ENCODE measurements around the gene SP4. TPM values are rescaled to one million over a fixed set of nuclear protein-coding genes. Genes with fewer than 3 reads are reported as not detected.

Gene SP4
- total RNA-seq, 5 donors from 2014 or later (not counting 1 experiment from before 2014, with no cell fraction given), result 29.8 to 48.2 (median 35.4) TPM

DNA sequence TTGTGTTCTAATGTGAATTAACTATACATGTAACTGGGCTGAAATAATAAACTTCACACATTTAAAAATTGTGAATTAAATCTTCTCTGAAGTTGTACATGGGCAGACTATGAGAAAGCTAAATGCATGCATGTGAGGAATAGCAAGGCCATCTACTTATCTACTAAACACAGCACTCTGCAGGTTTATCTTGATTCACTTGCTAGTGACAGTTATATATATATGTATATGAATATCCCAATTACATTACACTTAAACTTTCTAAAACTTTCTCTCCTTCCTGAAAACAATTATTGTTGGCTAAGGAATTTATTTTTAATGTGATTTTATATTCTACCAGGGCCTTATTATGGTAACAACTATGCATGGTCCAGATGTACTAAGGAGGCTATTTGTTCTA lies 5.1 kb upstream of the SP4 start:
- H3K27ac Mint-ChIP-seq, result no peak overlapping the region
- no peak overlapping the region for H3K4me3 Mint-ChIP-seq
- H3K9me3 Mint-ChIP-seq, result no peaks in the 10 kb centered on the region
- peaks cover 6 to 11% (median 9%) of the 10 kb centered on the region in 3 donors for H3K4me1 Mint-ChIP-seq
- H3K27me3 Mint-ChIP-seq, result no peaks in the 10 kb centered on the region
- ChIA-PET POLR2A (no interaction called here), CTCF (interaction anchor here in 1 of 2 donors (0.6 to 0.8 kb wide), 2 partner anchors 84 to 163 kb away, joined by 3 to 4 read pairs; no protein-coding TSS in a partner anchor)
- Histone ChIP-seq H3K27me3 (replicated peaks in 1 of 2; ENCODE audit: control insufficient read depth in 2 of 2, extremely low read depth in 1 of 2, insufficient read depth in 2 of 2, low read length in 1 of 2) (no peaks in the 10 kb centered on the region), H3K27ac (ENCODE audit: low read length) (no peak overlapping the region), H3K4me3 (ENCODE audit: control insufficient read depth in 1 of 2, extremely low read depth in 1 of 2, low read length in 1 of 2) (no peak overlapping the region), H3K4me1 (ENCODE audit: control insufficient read depth in 1 of 2, extremely low read depth in 1 of 2, insufficient read depth in 2 of 2, low read length in 2 of 2) (peaks cover 7 to 10% of the 10 kb centered on the region in 2 experiments), H3K36me3 (ENCODE audit: control insufficient read depth in 2 of 2, extremely low read depth in 1 of 2, insufficient read depth in 1 of 2, low read length in 1 of 2) (no peaks in the 10 kb centered on the region), H3K9me3 (no peaks in the 10 kb centered on the region)
- no peak for ATAC-seq (replicated peaks in 1 of 4)
- no peaks in the 10 kb centered on the region for H3K36me3 Mint-ChIP-seq
- no peak for DNase-seq

DNA sequence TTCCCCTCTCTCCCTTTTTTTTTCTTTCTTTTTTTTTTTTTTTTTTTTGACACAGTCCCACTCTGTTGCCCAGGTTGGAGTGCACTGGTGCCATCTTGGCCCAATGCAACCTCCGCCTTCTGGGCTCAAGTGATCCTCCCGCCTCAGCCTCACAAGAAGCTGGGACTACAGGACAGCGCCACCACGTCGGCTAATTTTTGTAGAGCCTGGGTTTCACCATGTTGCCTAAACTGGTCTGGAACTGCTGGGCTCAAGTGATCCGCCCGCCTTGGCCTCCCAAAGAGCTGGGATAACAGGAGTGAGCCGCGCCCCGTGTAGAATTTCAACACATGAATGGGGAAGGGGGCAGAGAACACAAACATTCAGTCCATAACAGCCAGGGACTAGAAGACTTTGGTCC lies 2.6 kb upstream of the SP4 start:
- H3K4me3 ChIP-seq (ENCODE audit: control insufficient read depth in 1 of 2, extremely low read depth in 1 of 2, low read length in 1 of 2), result no peak overlapping the region
- Mint-ChIP-seq H3K4me3 (no peak overlapping the region), H3K36me3 (peaks cover 15% of the 10 kb centered on the region), H3K27ac (no peak overlapping the region), H3K9me3 (no peaks in the 10 kb centered on the region), H3K4me1 (peaks cover 27 to 29% (median 29%) of the 10 kb centered on the region in 3 donors), H3K27me3 (no peaks in the 10 kb centered on the region)
- H3K36me3 ChIP-seq (ENCODE audit: control insufficient read depth in 2 of 2, extremely low read depth in 1 of 2, insufficient read depth in 1 of 2, low read length in 1 of 2), result peaks cover 0 to 11% of the 10 kb centered on the region in 2 donors
- H3K4me1 ChIP-seq (ENCODE audit: control insufficient read depth in 1 of 2, extremely low read depth in 1 of 2, insufficient read depth in 2 of 2, low read length in 2 of 2), result peaks cover 23 to 28% of the 10 kb centered on the region in 2 experiments
- WGBS (ENCODE audit: insufficient coverage), result 100% methylated on average over 5 of the region's 10 CpGs
- ChIA-PET CTCF (interaction anchor here in 1 of 2 donors (1.0 kb wide), 1 partner anchor 13 kb away, joined by 3 read pairs; no protein-coding TSS in a partner anchor), POLR2A (interaction anchor here in 1 of 2 donors (0.7 kb wide), 1 partner anchor 87 kb away, joined by 7 read pairs; no protein-coding TSS in a partner anchor)
- DNase-seq, result no peak
- ATAC-seq (replicated peaks in 1 of 4), result no peak
- H3K27me3 ChIP-seq (replicated peaks in 1 of 2; ENCODE audit: control insufficient read depth in 2 of 2, extremely low read depth in 1 of 2, insufficient read depth in 2 of 2, low read length in 1 of 2), result no peaks in the 10 kb centered on the region
- H3K27ac ChIP-seq (ENCODE audit: low read length), result no peak overlapping the region
- no peaks in the 10 kb centered on the region for H3K9me3 ChIP-seq

DNA sequence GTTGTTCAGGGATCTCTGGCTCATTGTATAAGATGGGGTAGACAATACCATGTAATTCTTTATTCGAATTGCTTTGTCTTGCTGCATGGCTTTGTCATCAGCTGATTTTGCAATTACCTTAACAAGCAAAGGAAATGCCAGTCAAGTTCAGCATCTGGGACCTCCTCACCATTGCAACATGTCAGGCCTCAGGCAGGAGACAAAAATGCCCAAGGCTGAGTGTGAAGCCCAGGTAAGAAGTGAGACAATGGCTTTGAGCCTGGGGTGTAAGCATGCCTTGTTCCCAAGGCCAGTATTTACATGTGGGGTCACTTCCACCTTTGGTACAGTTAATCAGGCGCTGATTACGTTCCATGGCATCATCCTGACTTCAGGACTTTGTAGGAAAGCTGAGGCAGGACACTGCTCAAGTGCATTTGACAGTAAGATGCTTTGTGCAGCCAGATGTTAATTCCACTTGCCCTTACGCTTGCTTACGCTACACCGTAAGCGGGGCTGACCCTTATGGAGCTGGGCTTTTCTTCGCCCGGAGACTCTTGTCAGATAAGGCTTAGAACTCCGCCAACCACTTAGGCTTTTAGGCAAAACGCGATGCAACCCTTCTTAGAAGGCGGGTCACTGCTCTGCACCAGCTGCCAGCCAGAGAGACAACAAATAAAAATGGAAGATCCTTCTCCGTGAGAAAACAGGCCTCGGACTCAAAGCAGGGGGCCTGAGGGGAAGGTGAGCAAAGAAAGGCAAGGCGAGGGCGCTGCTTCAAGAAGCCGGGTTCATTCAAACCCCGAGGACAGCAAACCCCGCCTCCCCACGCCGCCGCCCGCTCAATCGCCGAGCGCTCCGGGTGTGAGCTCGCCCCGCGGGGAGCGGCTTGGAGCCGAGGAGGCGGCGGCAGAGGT lies 1.3 kb upstream of the SP4 start:
- Mint-ChIP-seq H3K36me3 (peaks cover 19% of the 10 kb centered on the region), H3K9me3 (no peaks in the 10 kb centered on the region)

DNA sequence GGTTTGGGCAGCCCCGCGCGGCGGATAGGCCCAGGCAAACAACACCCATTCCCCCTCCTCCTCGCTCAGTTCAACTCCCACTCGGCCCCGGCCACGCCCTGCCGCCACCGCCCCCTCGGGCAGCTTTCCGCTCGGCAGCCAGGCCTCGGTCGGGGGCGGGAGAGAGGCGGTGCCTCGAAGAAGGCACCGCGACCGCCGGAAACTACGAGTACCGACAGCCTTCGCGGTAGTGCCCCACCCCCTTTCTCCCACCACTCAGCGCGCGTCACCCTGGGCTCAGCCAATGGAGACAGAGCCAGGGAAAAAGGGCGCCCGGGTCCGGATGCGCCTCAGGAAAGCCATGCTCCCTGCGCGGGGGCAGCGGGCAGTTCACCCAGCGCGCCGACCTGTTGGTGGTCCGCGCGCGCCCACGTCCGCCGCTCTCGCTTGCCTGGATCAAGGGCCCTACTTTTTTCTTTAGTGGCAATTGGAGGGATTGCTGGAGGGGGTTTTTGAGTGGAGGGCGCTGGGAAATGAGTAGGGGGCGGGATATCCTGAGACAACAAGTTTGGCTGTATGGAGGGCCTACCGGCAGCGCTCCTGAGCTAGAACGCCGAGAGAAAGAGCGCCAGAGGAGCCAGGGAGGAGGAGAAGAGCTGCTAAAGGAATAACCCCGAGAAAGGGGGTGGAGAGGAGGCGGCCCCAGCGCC lies 557 bp upstream of the SP4 start:
- Mint-ChIP-seq H3K9me3 (no peaks in the 10 kb centered on the region), H3K27me3 (no peaks in the 10 kb centered on the region), H3K36me3 (peaks cover 21% of the 10 kb centered on the region), H3K27ac (peak overlapping the region; percentile 99), H3K4me3 (peak overlapping the region; percentile 97 to 100 (median 99)), H3K4me1 (peaks cover 45 to 49% (median 49%) of the 10 kb centered on the region in 3 donors)
- Histone ChIP-seq H3K9me3 (no peaks in the 10 kb centered on the region), H3K4me3 (ENCODE audit: control insufficient read depth in 1 of 2, extremely low read depth in 1 of 2, low read length in 1 of 2) (peak overlapping the region; percentile 80 to 89), H3K27ac (ENCODE audit: low read length) (peak overlapping the region; percentile 90), H3K36me3 (ENCODE audit: control insufficient read depth in 2 of 2, extremely low read depth in 1 of 2, insufficient read depth in 1 of 2, low read length in 1 of 2) (peaks cover 0 to 12% of the 10 kb centered on the region in 2 donors), H3K27me3 (replicated peaks in 1 of 2; ENCODE audit: control insufficient read depth in 2 of 2, extremely low read depth in 1 of 2, insufficient read depth in 2 of 2, low read length in 1 of 2) (no peaks in the 10 kb centered on the region), H3K4me1 (ENCODE audit: control insufficient read depth in 1 of 2, extremely low read depth in 1 of 2, insufficient read depth in 2 of 2, low read length in 2 of 2) (peaks cover 33 to 40% of the 10 kb centered on the region in 2 experiments)
- POLR2A ChIA-PET, result interaction anchor here (0.6 to 1.9 kb wide), 13 partner anchors 15 to 1935 kb away, joined by 3 to 11 read pairs (median 4); partner anchors contain the start of gene KLHL7 (in 1 of the 2)
- CTCF ChIA-PET, result interaction anchor here (0.6 to 1.2 kb wide), 10 partner anchors 15 to 173 kb away, joined by 3 to 6 read pairs (median 3); no protein-coding TSS in a partner anchor
- under 1% methylated on average over 54 of the region's 57 CpGs for WGBS (ENCODE audit: insufficient coverage)
- ATAC-seq (replicated peaks in 1 of 4) (peak; percentile 75 to 79 (median 76)), DNase-seq (peak; percentile 97 to 100 (median 100))

More for the DNA sequence above, 1.3 kb upstream of the SP4 start:
- ATAC-seq (replicated peaks in 1 of 4), result no peak
- Mint-ChIP-seq H3K27me3 (no peaks in the 10 kb centered on the region), H3K4me3 (peak overlapping the region; percentile 84 to 100 (median 99)), H3K27ac (peak overlapping the region; percentile 88 to 91), H3K4me1 (peaks cover 39 to 42% (median 41%) of the 10 kb centered on the region in 3 donors)
- peaks cover 33 to 34% of the 10 kb centered on the region in 2 experiments for H3K4me1 ChIP-seq (ENCODE audit: control insufficient read depth in 1 of 2, extremely low read depth in 1 of 2, insufficient read depth in 2 of 2, low read length in 2 of 2)
- ChIA-PET POLR2A (interaction anchor here (0.6 to 1.9 kb wide), 11 partner anchors 14 to 1936 kb away, joined by 3 to 11 read pairs (median 4); partner anchors contain the start of gene KLHL7 (in 1 of the 2)), CTCF (interaction anchor here (0.6 to 1.2 kb wide), 8 partner anchors 14 to 172 kb away, joined by 3 to 6 read pairs (median 4); no protein-coding TSS in a partner anchor)
- no peaks in the 10 kb centered on the region for H3K9me3 ChIP-seq
- DNase-seq, result no peak
- WGBS (ENCODE audit: insufficient coverage), result 20% methylated on average over 28 of the region's 35 CpGs
- peak overlapping the region; percentile 65 for H3K27ac ChIP-seq (ENCODE audit: low read length)
- H3K36me3 ChIP-seq (ENCODE audit: control insufficient read depth in 2 of 2, extremely low read depth in 1 of 2, insufficient read depth in 1 of 2, low read length in 1 of 2), result peaks cover 0 to 12% of the 10 kb centered on the region in 2 donors
- no peaks in the 10 kb centered on the region for H3K27me3 ChIP-seq (replicated peaks in 1 of 2; ENCODE audit: control insufficient read depth in 2 of 2, extremely low read depth in 1 of 2, insufficient read depth in 2 of 2, low read length in 1 of 2)
- peak overlapping the region; percentile 62 to 64 for H3K4me3 ChIP-seq (ENCODE audit: control insufficient read depth in 1 of 2, extremely low read depth in 1 of 2, low read length in 1 of 2)

DNA sequence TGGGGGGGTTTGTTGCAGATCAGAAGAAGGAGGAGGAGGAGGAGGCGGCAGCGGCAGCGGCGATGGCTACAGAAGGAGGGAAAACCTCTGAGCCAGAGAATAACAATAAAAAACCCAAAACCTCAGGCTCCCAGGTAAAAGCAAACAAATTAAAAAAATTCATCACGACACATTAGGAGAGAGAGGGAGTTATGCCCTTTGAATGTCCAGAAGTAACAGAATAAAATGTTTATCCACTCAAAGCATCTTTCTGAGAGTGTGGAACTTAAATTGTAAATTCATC lies 717 bp downstream of the SP4 start:
- H3K27ac Mint-ChIP-seq, result peak overlapping the region; percentile 93 to 97

DNA sequence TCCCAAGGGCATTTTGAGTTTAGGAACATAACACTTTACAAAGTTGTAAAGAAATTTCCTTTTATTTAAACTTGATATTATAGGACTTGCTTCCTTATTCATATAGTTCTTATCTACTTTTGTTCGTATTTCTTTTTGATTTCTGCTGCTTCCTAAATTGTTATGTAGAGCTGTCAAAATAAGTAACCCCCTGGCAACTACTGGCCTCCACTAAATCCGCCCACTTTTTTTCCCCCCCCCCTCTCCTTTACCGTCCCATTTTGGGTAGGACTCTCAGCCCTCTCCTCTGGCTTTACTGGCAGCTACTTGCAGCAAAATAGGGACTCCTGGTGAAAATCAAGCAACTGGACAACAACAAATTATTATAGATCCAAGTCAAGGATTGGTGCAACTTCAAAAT lies 1.1 kb downstream of the SP4 start:
- WGBS (ENCODE audit: insufficient coverage), result 71% methylated on average over 2 of the region's 3 CpGs
- CTCF ChIA-PET, result no interaction called here
- DNase-seq, result no peak

More for the DNA sequence above, 717 bp downstream of the SP4 start:
- H3K36me3 Mint-ChIP-seq, result peaks cover 21% of the 10 kb centered on the region
- ATAC-seq (replicated peaks in 1 of 4), result no peak
- Histone ChIP-seq H3K27me3 (replicated peaks in 1 of 2; ENCODE audit: control insufficient read depth in 2 of 2, extremely low read depth in 1 of 2, insufficient read depth in 2 of 2, low read length in 1 of 2) (no peaks in the 10 kb centered on the region), H3K27ac (ENCODE audit: low read length) (peak overlapping the region; percentile 97), H3K4me1 (ENCODE audit: control insufficient read depth in 1 of 2, extremely low read depth in 1 of 2, insufficient read depth in 2 of 2, low read length in 2 of 2) (peaks cover 39 to 48% of the 10 kb centered on the region in 2 experiments), H3K9me3 (no peaks in the 10 kb centered on the region), H3K4me3 (ENCODE audit: control insufficient read depth in 1 of 2, extremely low read depth in 1 of 2, low read length in 1 of 2) (peak overlapping the region; percentile 72 to 89), H3K36me3 (ENCODE audit: control insufficient read depth in 2 of 2, extremely low read depth in 1 of 2, insufficient read depth in 1 of 2, low read length in 1 of 2) (peaks cover 4 to 12% of the 10 kb centered on the region in 2 donors)
- no CpG with 5 or more reads among the region's 5 CpGs for WGBS (ENCODE audit: insufficient coverage)
- no peaks in the 10 kb centered on the region for H3K27me3 Mint-ChIP-seq
- H3K4me3 Mint-ChIP-seq, result peak overlapping the region; percentile 97 to 100 (median 99)
- H3K9me3 Mint-ChIP-seq, result no peaks in the 10 kb centered on the region
- no peak for DNase-seq
- ChIA-PET POLR2A (no interaction called here), CTCF (no interaction called here)
- peaks cover 58 to 62% (median 62%) of the 10 kb centered on the region in 3 donors for H3K4me1 Mint-ChIP-seq

More for the DNA sequence above, 1.1 kb downstream of the SP4 start:
- peaks cover 62 to 66% (median 66%) of the 10 kb centered on the region in 3 donors for H3K4me1 Mint-ChIP-seq
- ATAC-seq (replicated peaks in 1 of 4), result no peak
- Histone ChIP-seq H3K27ac (ENCODE audit: low read length) (no peak overlapping the region), H3K36me3 (ENCODE audit: control insufficient read depth in 2 of 2, extremely low read depth in 1 of 2, insufficient read depth in 1 of 2, low read length in 1 of 2) (peaks cover 4 to 12% of the 10 kb centered on the region in 2 donors), H3K9me3 (no peaks in the 10 kb centered on the region), H3K27me3 (replicated peaks in 1 of 2; ENCODE audit: control insufficient read depth in 2 of 2, extremely low read depth in 1 of 2, insufficient read depth in 2 of 2, low read length in 1 of 2) (no peaks in the 10 kb centered on the region), H3K4me3 (ENCODE audit: control insufficient read depth in 1 of 2, extremely low read depth in 1 of 2, low read length in 1 of 2) (peak overlapping the region; percentile 72 to 89), H3K4me1 (ENCODE audit: control insufficient read depth in 1 of 2, extremely low read depth in 1 of 2, insufficient read depth in 2 of 2, low read length in 2 of 2) (peaks cover 41 to 50% of the 10 kb centered on the region in 2 experiments)
- H3K27me3 Mint-ChIP-seq, result no peaks in the 10 kb centered on the region
- H3K36me3 Mint-ChIP-seq, result peaks cover 23% of the 10 kb centered on the region
- POLR2A ChIA-PET, result no interaction called here
- H3K27ac Mint-ChIP-seq, result peak overlapping the region; percentile 93 to 97
- no peaks in the 10 kb centered on the region for H3K9me3 Mint-ChIP-seq
- peak overlapping the region; percentile 97 to 100 (median 99) for H3K4me3 Mint-ChIP-seq
